ENCODE results near the gene ZNF511. TPM values are rescaled to one million over a fixed set of nuclear protein-coding genes. Genes with fewer than 3 reads are reported as not detected.
A peak's percentile ranks its signal among the peaks of the same experiment; 100 is the strongest.

The ZNF511 gene
- polyA plus RNA-seq, 1 donor from 2014 or later = 17.6 TPM

- H3K27ac ChIP-seq (ENCODE audit: low read length) = no peak within 1 kb of the TSS
- H3K9me3 ChIP-seq (ENCODE audit: low read length) = peaks cover 5% of the 10 kb centered on the region
- TF ChIP-seq EP300 (conservative IDR thresholded peaks at IDR 0.05; ENCODE audit: poor library complexity, severe bottlenecking) (no peak), SMC3 (conservative IDR thresholded peaks at IDR 0.05; ENCODE audit: poor library complexity) (no peak), POLR2AphosphoS5 (IDR thresholded peaks at IDR 0.05) (peak; percentile 44)
- H3K36me3 ChIP-seq (ENCODE audit: insufficient read depth, low read length) = no peaks in the 10 kb centered on the region
- H3K4me3 ChIP-seq (ENCODE audit: low read length) = peak within 1 kb of the TSS; percentile 65
- no peak within 1 kb of the TSS for H2AFZ ChIP-seq (ENCODE audit: low read depth, low read length)
- no peak within 1 kb of the TSS for H3K4me2 ChIP-seq (ENCODE audit: low read length)
- peaks cover 26% of the 10 kb centered on the region for H3K27me3 ChIP-seq (ENCODE audit: insufficient read depth, low read depth, low read length)
- no peaks in the 10 kb centered on the region for H3K9me2 ChIP-seq (ENCODE audit: insufficient read depth, low read length)
- H3K79me2 ChIP-seq (replicated peaks; ENCODE audit: insufficient read depth, low read length) = no peaks in the 10 kb centered on the region
- no peaks in the 10 kb centered on the region for H4K20me1 ChIP-seq (ENCODE audit: insufficient read depth)
- no peaks in the 10 kb centered on the region for H3F3A ChIP-seq (ENCODE audit: insufficient read depth, low read length, poor library complexity, severe bottlenecking)
- peak within 1 kb of the TSS; percentile 62 for H3K9ac ChIP-seq (ENCODE audit: low read length)
Measured at GRCh38 chr10:133336577-133337369, 28.1 kb downstream of the ZNF511 start, which contains the start of gene CALY. TSS of gene CALY (minus strand) at chr10:133336896. CDS start at chr10:133328989, 7,907 bp downstream.

GRCh38 chr10:133337370-133337725 is 28.6 kb downstream of the ZNF511 start:
- Histone ChIP-seq H3K9me3 (ENCODE audit: low read length) (peaks cover 5% of the 10 kb centered on the region), H3K79me2 (replicated peaks; ENCODE audit: insufficient read depth, low read length) (no peaks in the 10 kb centered on the region), H4K20me1 (ENCODE audit: insufficient read depth) (no peaks in the 10 kb centered on the region), H3F3A (ENCODE audit: insufficient read depth, low read length, poor library complexity, severe bottlenecking) (no peaks in the 10 kb centered on the region), H3K9me2 (ENCODE audit: insufficient read depth, low read length) (no peaks in the 10 kb centered on the region), H3K36me3 (ENCODE audit: insufficient read depth, low read length) (no peaks in the 10 kb centered on the region), H3K4me2 (ENCODE audit: low read length) (no peak overlapping the region), H3K27me3 (ENCODE audit: insufficient read depth, low read depth, low read length) (peaks cover 26% of the 10 kb centered on the region), H2AFZ (ENCODE audit: low read depth, low read length) (no peak overlapping the region), H3K27ac (ENCODE audit: low read length) (no peak overlapping the region), H3K4me3 (ENCODE audit: low read length) (no peak overlapping the region), H3K9ac (ENCODE audit: low read length) (no peak overlapping the region)
- TF ChIP-seq MXI1 (conservative IDR thresholded peaks at IDR 0.05; ENCODE audit: poor library complexity, severe bottlenecking) (no peak), REST (IDR thresholded peaks at IDR 0.05; ENCODE audit: borderline replicate concordance) (no peak), CTCF (IDR thresholded peaks at IDR 0.05; ENCODE audit: poor library complexity, severe bottlenecking) (no peak), TAF1 (IDR thresholded peaks at IDR 0.05; ENCODE audit: low read depth) (no peak), RAD21 (conservative IDR thresholded peaks at IDR 0.05) (no peak), EZH2 (IDR thresholded peaks at IDR 0.05; ENCODE audit: borderline replicate concordance, insufficient read depth, low read length, poor library complexity, severe bottlenecking) (no peak), EP300 (conservative IDR thresholded peaks at IDR 0.05; ENCODE audit: poor library complexity, severe bottlenecking) (no peak), SMC3 (conservative IDR thresholded peaks at IDR 0.05; ENCODE audit: poor library complexity) (no peak)

Data from neural cell (in vitro differentiated cells).